ENCODE data around the gene WDFY4.

DNA sequence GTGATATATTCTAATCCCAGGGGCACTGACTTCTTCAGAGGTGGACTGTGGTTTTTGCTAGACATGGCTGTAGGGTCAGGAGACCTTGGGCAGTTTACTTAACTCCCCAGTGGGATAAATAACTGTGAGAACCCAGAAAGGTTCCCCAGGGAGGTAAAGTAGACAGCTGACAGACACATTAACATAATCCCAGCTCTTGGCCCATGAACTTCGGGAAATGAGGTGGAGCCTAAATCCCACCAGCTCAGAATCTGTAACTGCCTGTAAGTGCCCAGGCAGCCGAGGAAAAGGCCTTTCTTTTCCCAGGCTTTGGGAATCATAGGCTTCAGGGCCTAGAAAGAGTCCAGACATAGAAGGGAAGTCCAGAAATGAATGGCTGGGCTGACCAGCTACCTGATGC, 149.0 kb downstream of the WDFY4 start:
- no peak for TF ChIP-seq EP300 (IDR thresholded peaks at IDR 0.05)
- TF ChIP-seq, protein P1, sequence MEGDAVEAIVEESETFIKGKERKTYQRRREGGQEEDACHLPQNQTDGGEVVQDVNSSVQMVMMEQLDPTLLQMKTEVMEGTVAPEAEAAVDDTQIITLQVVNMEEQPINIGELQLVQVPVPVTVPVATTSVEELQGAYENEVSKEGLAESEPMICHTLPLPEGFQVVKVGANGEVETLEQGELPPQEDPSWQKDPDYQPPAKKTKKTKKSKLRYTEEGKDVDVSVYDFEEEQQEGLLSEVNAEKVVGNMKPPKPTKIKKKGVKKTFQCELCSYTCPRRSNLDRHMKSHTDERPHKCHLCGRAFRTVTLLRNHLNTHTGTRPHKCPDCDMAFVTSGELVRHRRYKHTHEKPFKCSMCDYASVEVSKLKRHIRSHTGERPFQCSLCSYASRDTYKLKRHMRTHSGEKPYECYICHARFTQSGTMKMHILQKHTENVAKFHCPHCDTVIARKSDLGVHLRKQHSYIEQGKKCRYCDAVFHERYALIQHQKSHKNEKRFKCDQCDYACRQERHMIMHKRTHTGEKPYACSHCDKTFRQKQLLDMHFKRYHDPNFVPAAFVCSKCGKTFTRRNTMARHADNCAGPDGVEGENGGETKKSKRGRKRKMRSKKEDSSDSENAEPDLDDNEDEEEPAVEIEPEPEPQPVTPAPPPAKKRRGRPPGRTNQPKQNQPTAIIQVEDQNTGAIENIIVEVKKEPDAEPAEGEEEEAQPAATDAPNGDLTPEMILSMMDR (IDR thresholded peaks at IDR 0.05): no peak
